Renal cortical epithelial cell (primary cell): ENCODE measurements around the gene ZFTA. TPM values are rescaled to one million over a fixed set of nuclear protein-coding genes. Genes with fewer than 3 reads are reported as not detected.
"Not testable (repeated sequence)": the region's sequence is repeated elsewhere in the genome, so short reads cannot be mapped to it uniquely, and the experiment has no call there.

Experiments
- DNase-seq: peaks from one replicate; pipeline ENCODE4 v3.0.0-alpha.2; 2011; ENCODE audit warnings: low read depth
- total RNA-seq: library from RNA; depleted of rRNA; stranded (reverse); fragments of >200 nt; gene quantifications from 2 replicates; pipeline ENCODE4 v1.2.3, GENCODE V29; 2014

ZFTA gene
- total RNA-seq, 1 donor from 2014 or later, result 18.4 TPM

GRCh38 chr11:63775191-63775590 is 6.6 kb upstream of the ZFTA start:
- no peak for DNase-seq

GRCh38 chr11:63771741-63772318 is 3.3 kb upstream of the ZFTA start:
- not testable (repeated sequence) for DNase-seq

GRCh38 chr11:63770763-63771162 is 2.2 kb upstream of the ZFTA start:
- no peak for DNase-seq

- DNase-seq, result no peak
These were observed 1.3 kb upstream of the ZFTA start for GRCh38 chr11:63769714-63770455.

GRCh38 chr11:63769042-63769713 is 603 bp upstream of the ZFTA start:
- no peak for DNase-seq

- peak; percentile 61 for DNase-seq
These were observed 874 bp downstream of the ZFTA start for GRCh38 chr11:63767565-63768236.

- DNase-seq, result no peak
These were observed 1.4 kb downstream of the ZFTA start for GRCh38 chr11:63767267-63767564.

- DNase-seq, result no peak
These were observed 1.9 kb downstream of the ZFTA start for GRCh38 chr11:63766531-63767235.

GRCh38 chr11:63765688-63766241 is 2.8 kb downstream of the ZFTA start:
- no peak for DNase-seq

GRCh38 chr11:63764679-63765647 is 3.6 kb downstream of the ZFTA start:
- DNase-seq, result peak; percentile 26

GRCh38 chr11:63764340-63764678 is 4.3 kb downstream of the ZFTA start:
- no peak for DNase-seq

- no peak for DNase-seq
These were observed 4.9 kb downstream of the ZFTA start for GRCh38 chr11:63763496-63764339.

GRCh38 chr11:63762654-63763495 is 5.7 kb downstream of the ZFTA start:
- DNase-seq, result no peak

- no peak for DNase-seq
These were observed 6.5 kb downstream of the ZFTA start for GRCh38 chr11:63761931-63762653.

- no peak for DNase-seq
These were observed 7.4 kb downstream of the ZFTA start for GRCh38 chr11:63761188-63761587.

GRCh38 chr11:63760487-63761079 is 8.0 kb downstream of the ZFTA start:
- no peak for DNase-seq

GRCh38 chr11:63756919-63757761 is 11.4 kb downstream of the ZFTA start:
- peak; percentile 16 for DNase-seq
